Measurements from ENCODE around the gene DGKD. TPM values are rescaled to one million over a fixed set of nuclear protein-coding genes. Genes with fewer than 3 reads are reported as not detected.

The DGKD gene
- polyA plus RNA-seq, 4 donors, result 22.8 to 27.3 (median 23.9) TPM

DNA sequence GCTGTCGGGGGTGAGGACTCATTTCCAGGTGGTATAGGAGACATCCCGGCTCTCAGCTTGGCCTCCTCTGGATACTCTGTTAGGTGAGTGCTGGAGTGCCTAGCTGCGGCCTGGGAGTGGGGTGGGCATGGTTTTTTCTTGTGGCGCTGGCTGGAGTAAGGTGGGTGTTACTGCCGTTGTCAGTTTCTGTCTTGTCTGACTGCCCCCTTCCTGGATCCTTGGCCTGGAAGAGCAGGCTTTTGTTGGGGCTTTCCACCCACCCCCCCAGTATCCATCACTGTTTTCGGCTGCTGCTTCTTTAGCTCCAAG lies 69.2 kb downstream of the DGKD start:
- DNase-seq (ENCODE audit: low read depth in 4 of 4, low spot score in 3 of 4), result no peak

DNA sequence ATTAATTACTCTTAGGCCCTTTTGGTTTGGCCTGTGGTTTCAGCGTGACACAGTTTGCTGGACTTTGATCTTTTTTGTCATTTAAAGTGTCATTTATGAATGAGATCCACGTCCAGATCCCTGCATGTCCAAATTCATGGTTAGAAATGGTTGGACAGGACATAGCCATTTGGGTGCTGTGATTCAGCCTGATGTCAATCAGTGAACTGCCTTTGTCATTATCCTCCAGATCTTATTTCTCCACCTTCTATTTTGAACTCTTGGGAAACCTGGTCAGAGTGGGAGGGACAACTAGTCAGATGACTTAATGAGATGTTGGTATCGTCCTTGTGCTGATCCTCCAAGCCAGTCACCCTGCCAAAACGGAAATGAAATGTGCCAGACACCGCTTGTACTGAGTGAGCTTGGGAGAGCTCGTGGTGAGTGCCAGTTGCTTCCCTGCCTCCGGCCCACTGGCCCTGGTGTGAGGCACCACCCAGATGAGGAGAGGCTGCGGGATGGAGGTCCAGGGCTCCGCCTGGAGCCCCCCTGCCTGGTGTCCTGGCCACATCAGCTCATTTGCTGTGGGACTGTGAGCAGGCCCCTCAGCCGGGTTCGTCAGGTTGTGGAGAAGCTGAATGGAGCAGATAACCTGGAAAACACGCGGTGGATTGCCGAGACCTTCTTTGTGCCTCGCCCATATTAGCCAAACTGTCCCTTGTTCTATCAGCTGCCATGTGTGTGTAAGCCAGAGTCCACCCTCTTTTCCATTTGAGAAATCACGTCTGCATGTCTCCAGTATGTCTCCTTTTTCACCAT lies 70.1 kb downstream of the DGKD start:
- no peak for DNase-seq (ENCODE audit: low read depth in 4 of 4, low spot score in 3 of 4)

DNA sequence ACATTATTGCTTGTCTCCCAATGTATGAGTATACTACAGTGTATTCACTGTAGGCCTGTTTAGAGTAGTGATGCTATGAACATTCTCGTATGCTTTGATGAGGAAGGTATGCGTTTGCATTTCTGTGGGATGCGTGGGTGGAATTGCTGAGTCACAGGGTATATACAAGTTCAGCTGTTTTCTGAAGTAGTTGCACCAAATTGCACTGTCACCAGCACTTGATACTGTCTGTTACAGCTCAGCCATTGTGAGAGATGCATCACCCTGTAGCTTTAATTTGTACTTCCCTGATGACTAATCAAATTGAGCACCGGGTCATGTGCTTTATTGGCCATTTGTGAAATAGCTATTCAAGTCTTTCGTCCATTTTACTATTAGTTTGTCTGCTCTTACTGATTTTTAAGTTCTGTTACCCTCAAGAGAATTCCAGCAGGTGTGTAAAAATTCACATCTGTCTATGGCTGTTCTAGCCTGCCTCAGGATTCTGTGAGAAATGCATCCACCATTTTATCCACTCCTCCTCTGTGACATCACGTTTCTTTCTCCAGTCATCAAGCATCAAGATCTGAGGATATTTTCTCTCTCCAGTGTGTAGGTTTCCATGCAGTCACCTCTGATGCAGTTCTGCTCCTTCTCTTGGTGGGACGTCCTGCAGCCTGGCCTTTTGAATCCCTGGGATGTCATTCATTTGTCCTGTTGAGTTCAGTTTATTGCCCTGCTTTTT lies 72.5 kb downstream of the DGKD start:
- DNase-seq (ENCODE audit: low read depth in 4 of 4, low spot score in 3 of 4), result no peak

DNA sequence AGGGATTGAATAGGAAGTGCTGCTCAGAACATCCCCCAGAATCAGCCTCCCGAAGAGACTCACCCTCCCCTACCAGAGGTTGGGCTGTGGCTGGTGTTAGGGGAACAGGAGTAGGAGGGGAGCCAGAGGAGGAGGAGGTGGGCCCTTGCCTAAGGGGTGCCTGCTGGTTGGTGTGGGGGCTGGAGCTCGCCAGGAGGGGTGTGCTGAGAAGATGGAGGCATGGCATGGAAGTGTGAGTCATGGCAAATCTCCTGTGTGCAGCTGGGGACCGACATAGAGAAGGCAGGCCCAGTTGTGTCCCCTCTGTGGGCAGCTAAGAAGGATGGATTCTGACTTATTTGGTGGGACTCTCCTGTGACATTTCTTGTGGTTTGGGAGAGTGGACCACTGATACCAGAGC lies 73.7 kb downstream of the DGKD start:
- DNase-seq (ENCODE audit: low read depth in 4 of 4, low spot score in 3 of 4), result no peak

DNA sequence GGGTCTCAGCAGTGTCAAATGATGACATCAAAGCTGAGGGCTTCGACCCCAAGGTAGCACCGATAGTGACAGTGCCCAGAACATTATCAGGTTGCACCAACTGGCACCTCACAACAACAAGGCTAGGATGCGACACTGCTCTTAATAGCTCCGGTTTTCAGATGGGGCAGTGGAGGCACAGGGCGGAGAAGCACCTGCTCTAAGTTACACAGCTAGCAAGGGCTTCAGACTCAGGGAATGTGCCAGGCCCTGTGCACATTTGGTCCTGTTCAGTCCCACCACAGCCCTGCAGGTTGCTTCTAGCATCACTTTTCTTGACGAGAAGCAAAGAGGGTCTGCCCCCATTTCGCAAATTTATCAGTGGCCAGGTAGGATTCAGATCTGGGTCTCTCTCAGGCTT lies 74.1 kb downstream of the DGKD start:
- no peak for DNase-seq (ENCODE audit: low read depth in 4 of 4, low spot score in 3 of 4)

DNA sequence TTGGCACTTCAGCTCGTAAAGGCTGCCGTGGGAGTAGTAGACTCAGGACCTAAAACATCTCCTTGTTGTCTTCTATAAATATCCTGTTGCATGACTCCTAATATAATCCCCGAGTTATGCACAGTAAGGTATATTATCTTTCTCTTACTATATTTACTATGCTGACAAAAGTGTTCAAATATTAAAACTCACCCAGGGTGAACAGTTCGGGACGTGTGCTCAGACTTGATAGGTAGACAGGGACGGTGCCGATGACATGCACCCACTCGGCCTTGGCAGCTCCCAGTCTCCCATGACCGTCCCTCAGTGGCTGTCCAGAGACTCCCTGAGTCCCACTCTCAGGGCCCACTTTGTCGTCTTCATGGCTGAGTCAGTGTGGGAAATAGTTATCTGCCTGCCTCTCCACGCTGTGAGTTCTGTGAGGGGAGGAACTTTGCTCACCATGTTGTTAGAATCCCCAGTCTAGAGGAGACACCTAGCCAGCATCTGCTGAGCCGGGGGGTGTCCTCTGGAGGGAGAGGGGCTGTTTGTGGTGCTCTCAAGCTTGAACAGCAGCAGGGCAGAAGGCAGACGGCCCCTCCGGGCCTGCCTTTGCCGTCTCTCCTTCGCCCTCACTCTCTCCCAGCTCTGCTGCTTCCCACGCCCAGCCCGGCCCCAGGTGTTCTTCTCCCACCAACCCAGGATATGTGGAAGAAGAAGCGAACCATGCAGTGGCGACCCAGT lies 75.0 kb downstream of the DGKD start:
- DNase-seq (ENCODE audit: low read depth in 4 of 4, low spot score in 3 of 4), result no peak

DNA sequence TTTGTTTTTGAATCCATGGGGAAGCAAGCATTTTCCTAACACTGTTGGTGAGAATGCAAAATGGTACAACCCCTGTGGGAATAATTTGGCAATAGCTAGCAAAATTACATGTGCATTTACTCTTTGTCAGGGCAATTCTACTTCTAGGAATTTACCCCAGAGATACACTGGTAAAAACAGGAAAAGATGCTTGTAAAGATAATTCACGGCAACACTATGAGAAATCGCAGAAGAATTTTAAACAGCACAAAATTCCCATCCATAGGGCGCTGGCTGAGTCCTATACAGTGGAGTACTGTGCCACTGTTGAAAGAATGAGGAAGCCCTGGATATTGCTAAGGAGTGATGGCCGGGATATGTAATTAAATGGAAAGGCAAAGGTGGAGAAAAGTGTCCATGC lies 75.8 kb downstream of the DGKD start:
- no peak for DNase-seq (ENCODE audit: low read depth in 4 of 4, low spot score in 3 of 4)

DNA sequence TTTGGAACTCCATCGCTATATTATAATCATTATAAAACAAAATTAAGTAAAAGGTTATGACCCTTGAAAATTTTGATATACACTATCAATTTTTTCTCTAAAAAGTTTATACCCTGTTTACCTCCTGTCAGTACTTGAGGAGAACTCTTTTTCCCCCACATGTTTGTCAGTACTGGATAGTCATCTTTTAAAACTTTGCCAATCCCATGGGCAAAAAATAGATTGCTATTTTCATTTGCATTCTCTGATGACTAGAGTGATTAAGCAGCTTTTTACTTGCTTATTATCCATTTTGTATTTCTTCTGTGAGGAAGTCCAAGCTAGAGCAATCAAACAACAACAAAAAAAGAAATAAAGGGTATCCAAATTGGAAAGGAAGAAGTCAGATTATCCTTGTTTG lies 76.4 kb downstream of the DGKD start:
- no peak for DNase-seq (ENCODE audit: low read depth in 4 of 4, low spot score in 3 of 4)

DNA sequence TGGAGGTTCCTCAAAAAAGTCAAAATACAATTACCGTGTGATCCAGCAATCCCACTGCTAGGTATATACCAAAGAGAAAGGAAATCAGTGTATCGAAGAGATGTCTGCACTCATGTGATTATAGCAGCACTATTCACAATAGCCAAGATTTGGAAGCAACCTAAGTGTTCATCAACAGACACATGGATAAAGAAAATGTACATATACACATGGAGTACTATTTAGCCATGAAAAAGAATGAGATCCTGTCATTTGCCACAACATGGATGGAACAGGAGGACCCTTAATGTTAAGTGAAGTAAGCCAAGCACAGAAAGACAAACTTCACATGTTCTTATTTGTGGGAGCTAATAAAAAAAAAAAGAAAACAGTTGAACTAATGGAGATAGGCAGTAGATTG lies 78.7 kb downstream of the DGKD start:
- no peak for DNase-seq (ENCODE audit: low read depth in 4 of 4, low spot score in 3 of 4)

DNA sequence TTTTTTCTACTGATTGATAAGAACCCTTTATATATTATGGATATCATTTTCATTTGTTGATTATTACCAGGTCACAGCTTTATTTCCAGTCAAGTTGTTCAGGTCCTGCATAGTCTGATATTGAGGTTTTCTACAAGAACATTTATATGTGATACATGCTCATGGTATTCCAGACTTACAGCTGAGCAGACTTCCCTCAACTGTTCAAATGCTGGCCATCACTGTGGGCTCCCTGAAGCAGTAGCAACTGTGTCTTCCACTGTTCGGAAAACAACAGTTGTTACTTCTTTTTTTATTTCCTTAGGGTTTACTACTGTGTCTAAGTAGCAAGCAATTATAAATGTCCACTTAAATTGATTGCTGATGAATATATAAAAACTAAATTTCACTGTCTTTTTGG lies 79.5 kb downstream of the DGKD start:
- DNase-seq (ENCODE audit: low read depth in 4 of 4, low spot score in 3 of 4), result no peak

DNA sequence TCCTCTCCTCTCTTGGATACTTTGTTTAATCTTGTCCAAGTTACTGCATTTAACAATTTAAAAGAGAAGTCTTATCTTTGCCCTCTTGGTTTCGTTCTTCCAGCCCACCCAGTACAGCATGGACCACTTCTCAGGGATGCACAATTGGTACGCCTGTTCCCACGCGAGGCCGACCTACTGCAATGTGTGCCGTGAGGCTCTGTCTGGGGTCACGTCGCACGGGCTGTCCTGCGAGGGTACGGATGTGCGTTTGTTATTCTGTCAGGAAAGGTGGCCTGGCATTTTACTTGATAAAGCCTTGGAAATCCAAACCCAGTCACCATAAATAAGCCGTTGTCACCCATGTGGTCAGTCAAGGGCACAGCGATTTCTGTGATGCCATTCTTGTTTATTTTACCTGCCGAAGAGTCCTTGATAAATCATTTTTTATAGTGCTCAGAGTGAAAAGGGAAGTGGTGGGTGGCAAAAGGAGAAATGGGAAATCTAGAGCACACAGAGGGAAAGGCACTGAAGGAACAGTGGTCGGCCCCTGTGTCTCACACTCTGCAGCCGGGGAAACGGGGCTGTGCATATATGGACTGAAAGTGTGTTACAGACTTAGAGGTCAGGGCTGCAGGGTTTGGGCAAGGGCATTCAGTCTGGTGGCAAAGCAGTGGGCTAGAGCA lies 80.5 kb downstream of the DGKD start:
- DNase-seq (ENCODE audit: low read depth in 4 of 4, low spot score in 3 of 4), result no peak

DNA sequence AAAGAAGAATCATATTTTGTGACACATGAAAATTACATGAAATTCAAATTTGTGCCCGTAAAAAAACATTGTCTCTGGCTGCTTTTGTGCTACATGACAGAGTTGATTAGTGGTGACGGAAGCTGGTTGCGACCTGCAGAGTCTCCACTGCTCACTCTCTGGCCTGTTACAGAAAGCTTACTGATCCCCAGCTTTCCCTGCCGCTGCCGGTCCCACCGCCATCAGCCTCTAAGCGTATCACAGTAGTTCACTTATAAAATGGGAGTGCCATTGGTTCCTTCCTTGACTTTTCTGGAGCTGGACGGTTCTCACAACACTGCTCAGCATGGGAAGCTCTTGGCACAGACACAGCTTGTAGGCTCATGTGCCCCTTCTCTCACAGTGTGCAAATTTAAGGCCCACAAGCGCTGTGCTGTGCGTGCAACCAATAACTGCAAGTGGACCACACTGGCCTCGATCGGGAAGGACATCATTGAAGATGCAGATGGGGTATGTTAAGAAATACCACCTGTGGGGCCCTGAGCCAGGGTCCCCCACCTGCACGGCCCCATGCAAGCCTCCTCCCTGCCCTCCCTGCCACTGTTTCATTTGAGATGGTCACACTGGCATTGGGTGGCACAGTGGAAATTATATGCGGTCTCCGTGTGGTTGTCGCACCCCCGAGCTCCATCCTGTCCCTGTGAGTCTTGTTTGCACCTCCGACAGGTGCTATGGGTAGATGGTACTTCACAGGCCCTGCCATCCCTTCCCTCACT lies 81.3 kb downstream of the DGKD start:
- DNase-seq (ENCODE audit: low read depth in 4 of 4, low spot score in 3 of 4), result no peak

DNA sequence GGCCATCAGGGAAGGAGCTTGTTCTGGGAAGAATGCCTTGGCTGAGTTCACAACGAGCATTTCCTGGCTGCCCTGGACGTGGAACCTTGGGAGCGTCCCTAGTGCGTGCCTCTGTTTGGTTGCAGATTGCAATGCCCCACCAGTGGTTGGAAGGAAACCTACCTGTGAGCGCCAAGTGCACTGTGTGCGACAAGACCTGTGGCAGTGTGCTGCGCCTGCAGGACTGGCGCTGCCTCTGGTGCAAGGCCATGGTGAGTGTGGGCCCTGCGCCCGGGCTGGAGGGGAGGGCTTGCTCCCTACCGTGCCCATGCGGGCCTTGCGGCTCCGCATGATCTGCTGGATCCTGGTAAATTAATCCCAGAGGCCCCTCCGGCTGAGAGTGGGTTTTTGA lies 81.9 kb downstream of the DGKD start:
- DNase-seq (ENCODE audit: low read depth in 4 of 4, low spot score in 3 of 4), result no peak

DNA sequence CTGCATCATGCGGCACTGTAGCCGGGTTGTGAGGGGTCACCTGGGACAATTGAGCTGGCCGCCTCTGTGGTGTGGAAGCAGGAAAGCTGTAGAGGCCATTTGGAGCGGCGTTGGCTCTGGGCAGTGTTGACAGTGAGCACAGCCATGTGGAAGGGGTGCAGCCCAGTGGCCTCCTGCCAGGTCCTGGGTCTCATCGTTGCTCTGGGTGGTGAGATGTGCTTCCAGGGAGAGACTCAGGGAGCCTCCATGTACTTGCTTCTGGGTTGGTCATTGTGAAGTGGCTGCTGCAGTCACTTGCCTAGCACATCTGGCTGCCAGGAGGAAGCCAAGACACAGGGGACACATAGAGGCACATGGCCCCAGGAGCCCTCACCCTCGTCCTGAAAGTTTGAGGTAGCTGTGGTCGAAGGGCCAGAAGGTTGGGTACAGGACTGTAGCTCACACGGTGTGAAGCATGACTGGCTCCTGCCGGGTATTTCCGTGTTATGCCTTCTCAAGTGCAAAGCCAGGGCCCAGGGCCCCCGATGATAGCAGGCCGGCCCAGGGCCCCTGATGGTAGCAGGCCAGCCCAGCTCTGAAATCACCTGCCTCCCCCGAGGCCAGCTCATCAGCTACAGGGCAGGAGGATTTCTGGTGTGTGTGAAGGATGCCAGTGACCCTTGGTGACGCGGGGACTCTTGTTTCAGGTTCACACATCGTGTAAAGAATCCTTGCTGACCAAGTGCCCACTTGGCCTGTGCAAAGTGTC lies 82.6 kb downstream of the DGKD start:
- no peak for DNase-seq (ENCODE audit: low read depth in 4 of 4, low spot score in 3 of 4)

DNA sequence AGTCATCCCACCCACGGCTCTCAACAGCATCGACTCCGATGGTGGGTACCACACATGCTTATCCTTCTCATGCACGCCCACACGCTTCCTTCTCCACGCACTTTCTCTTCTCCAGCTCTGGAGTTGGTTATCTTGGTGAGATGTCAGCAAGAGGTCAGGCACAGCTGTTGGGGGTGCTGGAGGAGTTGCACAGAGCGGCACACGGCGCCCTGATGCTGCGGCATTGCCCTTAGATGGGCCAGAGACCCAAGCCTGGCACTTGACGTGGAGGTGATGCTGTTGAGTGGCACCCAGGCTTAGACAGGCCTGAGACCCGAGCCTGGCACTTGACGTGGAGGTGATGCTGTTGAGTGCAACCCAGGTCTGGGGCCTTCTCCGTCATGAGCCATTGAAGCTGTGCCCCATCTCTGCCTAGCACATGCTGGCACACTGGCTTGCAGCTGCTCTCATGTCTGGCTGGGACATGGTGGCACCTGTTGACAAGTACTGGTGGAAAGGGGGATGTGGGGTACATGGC lies 83.2 kb downstream of the DGKD start:
- no peak for DNase-seq (ENCODE audit: low read depth in 4 of 4, low spot score in 3 of 4)

DNA sequence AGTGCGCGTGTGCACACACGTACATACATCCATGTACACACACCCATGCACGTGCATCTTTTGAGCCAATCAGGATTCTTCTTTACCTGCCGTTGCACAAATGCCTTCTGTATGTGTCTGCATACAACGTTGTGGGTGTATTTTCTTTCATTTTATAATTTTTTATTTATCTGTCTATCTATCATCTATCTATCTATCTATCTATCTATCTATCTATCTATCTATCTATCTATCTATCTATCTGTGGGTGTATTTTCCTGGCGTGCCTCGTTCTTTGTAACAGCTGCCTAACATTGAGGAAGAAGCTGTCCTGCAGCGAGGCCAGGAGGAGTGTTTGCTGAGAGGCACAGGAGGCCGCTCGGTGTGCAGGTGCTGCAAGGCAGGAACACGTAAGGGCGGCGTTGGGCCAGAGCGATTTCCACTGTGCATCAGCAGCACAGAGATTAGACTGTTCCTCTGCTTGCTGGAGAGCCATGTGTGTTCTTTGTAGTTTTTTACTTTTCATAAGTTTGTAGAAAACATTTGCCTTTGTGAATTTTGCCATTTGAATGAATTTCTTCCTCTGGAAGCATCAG lies 84.4 kb downstream of the DGKD start:
- DNase-seq (ENCODE audit: low read depth in 4 of 4, low spot score in 3 of 4), result no peak

DNA sequence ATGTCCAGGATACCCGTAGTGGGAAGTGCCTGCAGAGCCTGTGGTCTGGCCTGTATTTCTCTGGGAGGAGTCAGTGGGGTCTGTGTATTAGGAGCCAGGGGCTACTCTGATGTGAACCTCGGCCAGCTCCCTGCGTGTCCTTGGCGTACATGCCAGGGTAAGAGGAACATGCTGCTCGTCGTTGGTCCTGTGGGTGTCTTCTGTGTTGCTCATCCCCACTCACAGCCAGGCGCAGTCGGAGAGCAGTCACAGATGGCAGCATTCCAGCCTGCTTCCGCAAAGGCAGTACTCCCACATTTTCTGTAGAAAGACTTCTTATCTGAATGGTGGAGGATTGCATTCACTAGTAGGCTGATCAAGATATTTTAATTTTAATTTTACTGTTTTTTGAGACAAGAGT lies 84.9 kb downstream of the DGKD start:
- no peak for DNase-seq (ENCODE audit: low read depth in 4 of 4, low spot score in 3 of 4)

DNA sequence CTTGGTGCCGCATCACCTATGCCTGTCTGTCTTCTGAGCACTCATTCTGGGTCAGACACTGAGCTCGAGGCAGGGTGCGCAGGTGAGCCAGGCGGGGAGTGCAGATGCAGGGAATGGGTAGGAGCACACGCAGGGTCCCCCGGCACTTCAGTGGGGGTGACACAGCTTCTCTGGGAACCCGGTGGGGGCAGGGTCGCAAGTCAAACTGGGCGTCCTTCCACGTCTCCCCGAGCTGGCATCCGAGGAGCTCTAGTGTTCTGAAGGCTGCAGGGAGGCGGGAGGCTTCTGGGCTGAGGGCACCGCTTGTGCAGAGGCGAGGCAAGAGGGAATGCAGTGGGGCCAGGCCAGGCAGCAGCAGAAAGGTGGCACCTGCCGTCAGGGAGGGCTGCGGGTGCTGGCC lies 86.0 kb downstream of the DGKD start:
- DNase-seq (ENCODE audit: low read depth in 4 of 4, low spot score in 3 of 4), result no peak

DNA sequence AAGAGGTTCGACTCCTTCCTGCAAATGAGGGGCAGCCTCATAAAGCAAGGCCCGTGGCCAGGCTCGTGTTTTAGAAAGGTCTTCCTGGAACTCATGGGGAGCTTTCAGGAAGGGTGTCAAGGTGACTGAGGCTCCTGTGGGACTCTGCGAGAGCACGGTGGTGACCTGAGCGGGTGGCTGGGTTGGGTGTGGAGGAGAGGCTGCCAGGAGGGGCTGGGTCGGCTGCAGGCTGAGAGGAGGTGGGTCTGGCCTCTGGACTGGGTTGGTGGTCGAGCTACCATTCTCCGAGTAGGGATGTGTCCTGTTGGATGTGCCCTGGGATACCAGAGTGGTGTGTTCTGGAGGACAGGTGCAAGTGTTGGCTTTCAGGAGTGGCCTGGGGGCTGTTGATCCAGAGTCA lies 86.4 kb downstream of the DGKD start:
- no peak for DNase-seq (ENCODE audit: low read depth in 4 of 4, low spot score in 3 of 4)

Data from right renal pelvis (tissue), 4 donors.